ENCODE data around the gene ZNF195. TPM values are rescaled to one million over a fixed set of nuclear protein-coding genes. Genes with fewer than 3 reads are reported as not detected.
"Not testable (repeated sequence)": the region's sequence is repeated elsewhere in the genome, so short reads cannot be mapped to it uniquely, and the experiment has no call there.

The ZNF195 gene
- total and polyA plus RNA-seq, 10 donors: 15.3 to 39.8 (median 28.3) TPM

GRCh38 chr11:3422380-3423137 is 43.6 kb upstream of the ZNF195 start:
- H3K9me3 ChIP-seq; intact Hi-C loops (cut with DNase I; ENCODE audit: low total_unique reads); H3K27me3 ChIP-seq (replicated peaks in 1 of 7); H3K36me3 ChIP-seq: not testable (repeated sequence)
- TF ChIP-seq POLR2AphosphoS5 (IDR thresholded peaks at IDR 0.05): peak in 2 of 3 donors; percentile 35 to 60
- H3K4me1 ChIP-seq: peaks cover 0 to 13% (median 8%) of the 10 kb centered on the region in 6 donors
- DNase-seq: peak; percentile 100
- 1 to 2% (median 1%) methylated on average over 41 to 66 of the region's 66 CpGs for WGBS, 5 donors
- H3K27ac ChIP-seq: peak overlapping the region; percentile 36 to 92 (median 80)
- H3K4me3 ChIP-seq: peak overlapping the region; percentile 40 to 82 (median 64)

DNA sequence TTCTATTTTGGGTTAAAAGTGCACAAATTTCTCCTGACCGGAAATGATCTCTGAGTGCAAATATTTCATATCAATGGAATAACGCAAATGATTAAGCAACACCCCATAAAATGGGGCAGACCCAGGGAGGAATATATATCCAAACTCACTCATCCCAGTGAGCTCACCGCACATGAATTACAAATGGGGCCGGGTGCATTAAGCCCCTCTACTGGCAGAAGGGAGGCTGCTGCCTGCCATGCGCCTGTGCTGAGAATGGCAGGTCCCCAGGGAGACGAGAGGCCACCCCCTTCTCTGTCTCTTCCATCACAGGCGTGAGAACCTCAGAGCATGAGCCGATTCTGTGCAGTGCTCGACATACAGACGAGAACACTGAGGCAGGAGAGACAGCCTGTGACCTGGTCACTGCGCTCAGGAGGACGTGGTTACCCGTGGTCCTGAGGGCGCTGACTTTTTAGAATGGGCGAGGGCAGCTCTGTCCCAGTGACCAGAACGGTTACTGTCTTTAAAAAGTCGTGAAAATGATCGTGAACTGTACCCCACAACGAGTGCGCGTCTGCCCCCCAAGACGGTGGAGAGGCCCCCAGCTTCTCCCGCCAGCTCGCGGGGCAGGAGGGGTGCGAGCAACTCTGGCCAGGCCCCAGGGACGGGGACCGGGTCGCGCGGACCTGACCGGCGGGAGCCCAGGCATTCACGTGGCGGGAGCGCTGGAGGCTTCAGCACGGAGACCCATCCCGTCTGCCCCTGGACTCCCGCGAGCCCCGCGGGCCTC is 42.8 kb upstream of the ZNF195 start:
- H3K4me3 ChIP-seq: peak overlapping the region; percentile 40 to 82 (median 64)
- H3K4me1 ChIP-seq: peaks cover 0 to 13% (median 8%) of the 10 kb centered on the region in 6 donors
- WGBS, 5 donors: 3 to 10% (median 6%) methylated on average over 17 to 41 of the region's 42 CpGs
- peak in 1 of 3 donors; percentile 6 for TF ChIP-seq POLR2AphosphoS5 (IDR thresholded peaks at IDR 0.05)
- H3K27ac ChIP-seq: peak overlapping the region in 7 of 8 donors; percentile 33 to 92 (median 81)
- H3K27me3 ChIP-seq (replicated peaks in 1 of 7); H3K36me3 ChIP-seq; H3K9me3 ChIP-seq; DNase-seq; intact Hi-C loops (cut with DNase I; ENCODE audit: low total_unique reads): not testable (repeated sequence)

DNA sequence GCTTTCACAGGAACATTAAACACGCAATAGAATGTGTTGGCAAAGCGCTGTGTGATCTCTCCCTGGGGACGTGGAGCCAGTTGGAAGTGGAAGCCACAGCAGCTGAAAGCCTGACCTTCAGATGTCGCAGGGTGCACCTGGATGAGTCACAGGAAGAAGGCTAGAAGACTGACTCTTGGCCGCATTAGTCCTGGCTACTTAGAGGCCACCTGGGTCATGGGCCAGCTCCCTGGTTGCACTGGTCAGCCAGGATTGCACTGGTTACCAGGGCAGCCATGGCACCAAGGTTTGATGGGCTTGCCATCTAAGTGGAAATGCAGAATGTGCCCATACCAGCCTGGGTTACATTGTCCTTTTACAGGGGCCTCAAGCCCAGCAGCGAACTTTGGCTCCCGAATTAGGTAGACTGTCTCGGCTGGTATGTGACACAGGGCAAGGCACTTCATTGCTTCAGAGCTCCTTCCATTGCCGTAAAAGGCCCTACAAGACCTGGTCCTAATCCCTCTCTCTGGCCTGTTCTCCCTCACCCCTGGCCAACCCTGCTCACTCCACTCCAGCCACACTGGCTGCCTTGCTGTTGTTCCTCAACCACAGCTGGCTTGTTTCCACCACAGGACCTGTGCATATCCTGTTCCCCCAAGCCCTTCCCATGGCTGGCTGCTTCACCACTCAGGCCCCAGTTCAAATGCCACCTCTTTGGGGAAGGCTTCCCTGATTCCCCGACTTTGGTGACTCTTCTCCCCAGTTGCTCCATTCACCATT is 41.5 kb upstream of the ZNF195 start:
- H3K27me3 ChIP-seq (replicated peaks in 1 of 7); intact Hi-C loops (cut with DNase I; ENCODE audit: low total_unique reads); H3K9me3 ChIP-seq; H3K4me3 ChIP-seq; H3K36me3 ChIP-seq; H3K27ac ChIP-seq: not testable (repeated sequence)
- 74 to 86% (median 79%) methylated on average over 7 to 10 of the region's 10 CpGs for WGBS, 5 donors
- peak; percentile 71 for DNase-seq
- H3K4me1 ChIP-seq: peaks cover 0 to 13% (median 8%) of the 10 kb centered on the region in 6 donors

DNA sequence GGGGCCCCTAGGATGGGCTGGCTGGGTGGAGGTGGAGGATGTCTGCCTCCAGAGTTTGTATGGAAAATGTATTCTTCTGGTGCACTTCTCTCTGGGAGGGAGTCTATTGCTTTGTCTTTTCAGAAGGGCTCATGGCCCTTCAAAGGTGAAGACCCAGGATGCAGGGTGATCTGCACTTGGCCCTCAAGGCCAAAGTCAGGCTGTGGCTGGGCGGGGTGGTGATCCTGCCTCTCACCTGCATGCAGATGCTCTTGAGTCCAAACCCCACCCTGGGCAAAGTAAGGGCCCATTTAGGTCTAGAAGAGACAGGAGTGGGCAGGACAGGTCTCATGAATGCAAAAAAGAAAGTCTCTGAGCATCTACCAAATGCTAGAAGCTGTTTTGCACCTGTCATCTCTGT is 40.5 kb upstream of the ZNF195 start:
- DNase-seq: peak; percentile 51
- H3K27ac ChIP-seq; H3K27me3 ChIP-seq (replicated peaks in 1 of 7); H3K9me3 ChIP-seq; H3K36me3 ChIP-seq; H3K4me3 ChIP-seq; intact Hi-C loops (cut with DNase I; ENCODE audit: low total_unique reads): not testable (repeated sequence)
- WGBS, 5 donors: 81 to 100% (median 94%) methylated on average over 1 of the region's 1 CpG; no CpG with 5 or more reads in 1 of the 5 donors
- H3K4me1 ChIP-seq: peaks cover 0 to 13% (median 8%) of the 10 kb centered on the region in 6 donors

DNA sequence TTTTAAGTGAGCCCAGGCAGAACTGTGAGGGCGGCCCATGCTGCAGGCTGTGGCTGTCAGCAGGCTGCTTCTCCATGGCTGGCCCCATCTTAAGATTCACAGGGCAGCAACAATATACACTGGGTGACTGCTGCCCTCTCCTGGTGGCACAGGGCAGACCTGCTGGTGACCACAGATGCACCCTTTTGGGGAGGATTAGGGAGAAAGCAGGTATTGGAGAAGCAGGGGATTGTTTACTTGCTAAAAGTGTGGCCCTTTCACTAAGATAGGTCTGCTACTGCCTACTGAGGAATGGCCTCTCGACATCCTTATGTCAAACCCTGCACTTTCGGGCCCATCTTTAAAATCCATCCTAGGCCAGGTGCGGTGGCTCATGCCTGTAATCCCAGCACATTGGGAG is 38.1 kb upstream of the ZNF195 start:
- H3K9me3 ChIP-seq; H3K4me1 ChIP-seq; H3K36me3 ChIP-seq; H3K4me3 ChIP-seq; intact Hi-C loops (cut with DNase I; ENCODE audit: low total_unique reads); H3K27me3 ChIP-seq (replicated peaks in 1 of 7); DNase-seq; H3K27ac ChIP-seq: not testable (repeated sequence)
- peak in 9 of 11 experiments; percentile 28 to 67 (median 57) for TF ChIP-seq CTCF (IDR thresholded peaks at IDR 0.05 in 8 of 11, conservative IDR thresholded peaks at IDR 0.05 in 3 of 11)
- WGBS, 5 donors: 41 to 66% (median 63%) methylated on average over 3 to 4 of the region's 4 CpGs

DNA sequence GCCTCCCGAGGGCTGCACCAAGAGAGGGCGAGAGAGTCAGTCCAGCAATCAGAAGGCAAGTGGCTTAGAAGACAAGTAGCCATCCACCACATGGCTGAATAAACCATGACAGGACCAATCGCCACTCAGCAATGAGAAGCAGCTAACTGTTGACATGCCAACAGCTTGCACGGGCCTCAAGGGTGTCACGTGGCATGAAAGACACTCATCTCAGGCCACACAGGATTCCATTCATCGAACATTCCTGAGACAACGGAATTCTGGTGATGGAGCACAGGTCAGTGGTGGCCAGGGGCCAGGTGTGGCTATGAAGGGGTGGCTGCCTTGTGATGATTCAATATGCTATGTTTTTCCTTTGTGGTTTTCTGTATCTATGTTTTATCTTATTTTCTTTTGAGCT is 36.4 kb upstream of the ZNF195 start:
- 78 to 96% (median 89%) methylated on average over 6 to 7 of the region's 7 CpGs for WGBS, 5 donors
- H3K27me3 ChIP-seq (replicated peaks in 1 of 7); intact Hi-C loops (cut with DNase I; ENCODE audit: low total_unique reads); DNase-seq; H3K9me3 ChIP-seq; H3K4me3 ChIP-seq; H3K36me3 ChIP-seq; H3K27ac ChIP-seq; H3K4me1 ChIP-seq: not testable (repeated sequence)

DNA sequence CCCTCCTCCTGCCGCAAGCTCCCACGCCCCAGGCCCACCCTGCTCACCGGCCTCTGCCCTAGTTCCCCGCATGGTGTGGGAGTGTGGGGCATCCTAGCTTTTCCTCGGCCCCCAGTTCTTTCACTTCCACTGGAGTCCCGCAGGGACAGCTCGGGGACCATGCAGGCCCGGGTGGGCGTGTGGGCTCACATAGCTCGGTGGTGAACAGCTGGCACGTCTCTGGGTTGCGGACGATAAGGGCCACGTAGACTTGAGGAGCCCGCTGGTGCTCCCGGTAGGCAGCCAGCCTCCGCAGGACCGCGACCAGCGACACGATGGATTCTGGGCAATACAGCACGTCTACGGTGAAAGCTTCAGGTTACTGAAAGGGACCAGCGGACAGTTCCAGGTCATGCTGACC is 34.7 kb upstream of the ZNF195 start:
- H3K36me3 ChIP-seq; H3K4me3 ChIP-seq; H3K4me1 ChIP-seq; H3K27ac ChIP-seq; H3K27me3 ChIP-seq (replicated peaks in 1 of 7); DNase-seq; H3K9me3 ChIP-seq; intact Hi-C loops (cut with DNase I; ENCODE audit: low total_unique reads): not testable (repeated sequence)
- WGBS, 5 donors: 85 to 93% (median 90%) methylated on average over 9 to 24 of the region's 24 CpGs
